ENCODE measurements around the gene KCNMB2.

DNA sequence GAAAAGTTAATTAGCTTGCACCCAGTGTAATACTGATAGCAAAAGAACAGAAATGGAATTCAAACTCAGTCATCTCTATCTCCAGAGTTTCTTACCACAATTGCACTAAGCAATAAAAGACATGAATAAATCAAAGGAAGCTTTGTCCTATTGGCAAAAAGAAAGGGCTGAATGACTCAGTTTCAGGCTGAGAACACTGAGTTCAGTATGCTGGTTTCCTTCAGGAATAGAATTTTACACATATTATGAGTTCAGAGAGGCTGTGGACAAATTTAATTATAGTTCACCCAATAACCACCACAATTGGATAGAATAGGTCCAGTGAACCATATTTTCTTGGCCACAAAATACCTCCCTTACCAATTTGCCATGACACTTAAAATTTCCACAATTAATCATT, 249.7 kb downstream of the KCNMB2 start:
- TF ChIP-seq, protein P1, sequence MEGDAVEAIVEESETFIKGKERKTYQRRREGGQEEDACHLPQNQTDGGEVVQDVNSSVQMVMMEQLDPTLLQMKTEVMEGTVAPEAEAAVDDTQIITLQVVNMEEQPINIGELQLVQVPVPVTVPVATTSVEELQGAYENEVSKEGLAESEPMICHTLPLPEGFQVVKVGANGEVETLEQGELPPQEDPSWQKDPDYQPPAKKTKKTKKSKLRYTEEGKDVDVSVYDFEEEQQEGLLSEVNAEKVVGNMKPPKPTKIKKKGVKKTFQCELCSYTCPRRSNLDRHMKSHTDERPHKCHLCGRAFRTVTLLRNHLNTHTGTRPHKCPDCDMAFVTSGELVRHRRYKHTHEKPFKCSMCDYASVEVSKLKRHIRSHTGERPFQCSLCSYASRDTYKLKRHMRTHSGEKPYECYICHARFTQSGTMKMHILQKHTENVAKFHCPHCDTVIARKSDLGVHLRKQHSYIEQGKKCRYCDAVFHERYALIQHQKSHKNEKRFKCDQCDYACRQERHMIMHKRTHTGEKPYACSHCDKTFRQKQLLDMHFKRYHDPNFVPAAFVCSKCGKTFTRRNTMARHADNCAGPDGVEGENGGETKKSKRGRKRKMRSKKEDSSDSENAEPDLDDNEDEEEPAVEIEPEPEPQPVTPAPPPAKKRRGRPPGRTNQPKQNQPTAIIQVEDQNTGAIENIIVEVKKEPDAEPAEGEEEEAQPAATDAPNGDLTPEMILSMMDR (IDR thresholded peaks at IDR 0.05; ENCODE audit: poor library complexity) = no peak
- TF ChIP-seq EZH2 (IDR thresholded peaks at IDR 0.05; ENCODE audit: borderline replicate concordance) (no peak), EZH2phosphoT487 (IDR thresholded peaks at IDR 0.05; ENCODE audit: low read depth, severe bottlenecking, unreplicated experiment) (no peak)

All from hepatocyte (in vitro differentiated cells).